ENCODE measurements around the gene PSMC5. TPM values are rescaled to one million over a fixed set of nuclear protein-coding genes. Genes with fewer than 3 reads are reported as not detected.

The PSMC5 gene
- total and polyA plus RNA-seq, 2 experiments from 2014 or later = 93.1 to 199 TPM

DNA sequence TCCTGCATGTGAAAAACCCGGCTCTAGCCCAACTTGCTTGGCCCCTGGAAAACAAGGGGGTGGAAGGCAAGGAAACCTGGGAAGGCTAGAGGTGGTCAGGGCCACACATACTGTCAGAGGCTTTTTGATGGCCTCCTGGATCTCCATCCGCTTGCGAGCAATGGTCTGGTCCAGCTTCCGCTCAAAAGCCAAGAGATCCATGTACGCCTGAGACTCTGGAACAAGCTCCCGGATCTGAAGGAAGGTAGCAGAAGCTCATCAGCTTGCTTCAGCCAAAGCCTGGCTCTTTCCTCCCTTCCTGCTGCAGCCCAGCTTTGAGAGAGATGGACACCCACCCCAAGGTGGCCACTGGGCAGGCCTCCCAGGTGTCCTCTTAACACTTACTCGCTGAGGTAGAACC lies 9.6 kb downstream of the PSMC5 start:
- no peak for TF ChIP-seq STAT1 (IDR thresholded peaks at IDR 0.05; ENCODE audit: unreplicated experiment)
- no peak for TF ChIP-seq ZNF331 (CRISPR knock-in tag; IDR thresholded peaks at IDR 0.05; ENCODE audit: low read depth)
- no peak for TF ChIP-seq NANOG (IDR thresholded peaks at IDR 0.05; ENCODE audit: borderline replicate concordance)
- no peak for TF ChIP-seq EZH2 (IDR thresholded peaks at IDR 0.05; ENCODE audit: low read depth, unreplicated experiment)
- TF ChIP-seq EZH2phosphoT487 (IDR thresholded peaks at IDR 0.05; ENCODE audit: unreplicated experiment) = no peak
- TF ChIP-seq ZNF114 (CRISPR knock-in tag; IDR thresholded peaks at IDR 0.05) = no peak
- TF ChIP-seq, protein P1, sequence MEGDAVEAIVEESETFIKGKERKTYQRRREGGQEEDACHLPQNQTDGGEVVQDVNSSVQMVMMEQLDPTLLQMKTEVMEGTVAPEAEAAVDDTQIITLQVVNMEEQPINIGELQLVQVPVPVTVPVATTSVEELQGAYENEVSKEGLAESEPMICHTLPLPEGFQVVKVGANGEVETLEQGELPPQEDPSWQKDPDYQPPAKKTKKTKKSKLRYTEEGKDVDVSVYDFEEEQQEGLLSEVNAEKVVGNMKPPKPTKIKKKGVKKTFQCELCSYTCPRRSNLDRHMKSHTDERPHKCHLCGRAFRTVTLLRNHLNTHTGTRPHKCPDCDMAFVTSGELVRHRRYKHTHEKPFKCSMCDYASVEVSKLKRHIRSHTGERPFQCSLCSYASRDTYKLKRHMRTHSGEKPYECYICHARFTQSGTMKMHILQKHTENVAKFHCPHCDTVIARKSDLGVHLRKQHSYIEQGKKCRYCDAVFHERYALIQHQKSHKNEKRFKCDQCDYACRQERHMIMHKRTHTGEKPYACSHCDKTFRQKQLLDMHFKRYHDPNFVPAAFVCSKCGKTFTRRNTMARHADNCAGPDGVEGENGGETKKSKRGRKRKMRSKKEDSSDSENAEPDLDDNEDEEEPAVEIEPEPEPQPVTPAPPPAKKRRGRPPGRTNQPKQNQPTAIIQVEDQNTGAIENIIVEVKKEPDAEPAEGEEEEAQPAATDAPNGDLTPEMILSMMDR (conservative IDR thresholded peaks at IDR 0.05; ENCODE audit: low read depth in 2 of 2) = no peak
- TF ChIP-seq, protein P2, sequence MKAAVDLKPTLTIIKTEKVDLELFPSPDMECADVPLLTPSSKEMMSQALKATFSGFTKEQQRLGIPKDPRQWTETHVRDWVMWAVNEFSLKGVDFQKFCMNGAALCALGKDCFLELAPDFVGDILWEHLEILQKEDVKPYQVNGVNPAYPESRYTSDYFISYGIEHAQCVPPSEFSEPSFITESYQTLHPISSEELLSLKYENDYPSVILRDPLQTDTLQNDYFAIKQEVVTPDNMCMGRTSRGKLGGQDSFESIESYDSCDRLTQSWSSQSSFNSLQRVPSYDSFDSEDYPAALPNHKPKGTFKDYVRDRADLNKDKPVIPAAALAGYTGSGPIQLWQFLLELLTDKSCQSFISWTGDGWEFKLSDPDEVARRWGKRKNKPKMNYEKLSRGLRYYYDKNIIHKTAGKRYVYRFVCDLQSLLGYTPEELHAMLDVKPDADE (IDR thresholded peaks at IDR 0.05) = no peak
- TF ChIP-seq CREB1 (CRISPR knock-in tag; IDR thresholded peaks at IDR 0.05; ENCODE audit: low read depth) = no peak
- no peak for TF ChIP-seq JUNB (IDR thresholded peaks at IDR 0.05; ENCODE audit: unreplicated experiment)
- TF ChIP-seq, protein P3, sequence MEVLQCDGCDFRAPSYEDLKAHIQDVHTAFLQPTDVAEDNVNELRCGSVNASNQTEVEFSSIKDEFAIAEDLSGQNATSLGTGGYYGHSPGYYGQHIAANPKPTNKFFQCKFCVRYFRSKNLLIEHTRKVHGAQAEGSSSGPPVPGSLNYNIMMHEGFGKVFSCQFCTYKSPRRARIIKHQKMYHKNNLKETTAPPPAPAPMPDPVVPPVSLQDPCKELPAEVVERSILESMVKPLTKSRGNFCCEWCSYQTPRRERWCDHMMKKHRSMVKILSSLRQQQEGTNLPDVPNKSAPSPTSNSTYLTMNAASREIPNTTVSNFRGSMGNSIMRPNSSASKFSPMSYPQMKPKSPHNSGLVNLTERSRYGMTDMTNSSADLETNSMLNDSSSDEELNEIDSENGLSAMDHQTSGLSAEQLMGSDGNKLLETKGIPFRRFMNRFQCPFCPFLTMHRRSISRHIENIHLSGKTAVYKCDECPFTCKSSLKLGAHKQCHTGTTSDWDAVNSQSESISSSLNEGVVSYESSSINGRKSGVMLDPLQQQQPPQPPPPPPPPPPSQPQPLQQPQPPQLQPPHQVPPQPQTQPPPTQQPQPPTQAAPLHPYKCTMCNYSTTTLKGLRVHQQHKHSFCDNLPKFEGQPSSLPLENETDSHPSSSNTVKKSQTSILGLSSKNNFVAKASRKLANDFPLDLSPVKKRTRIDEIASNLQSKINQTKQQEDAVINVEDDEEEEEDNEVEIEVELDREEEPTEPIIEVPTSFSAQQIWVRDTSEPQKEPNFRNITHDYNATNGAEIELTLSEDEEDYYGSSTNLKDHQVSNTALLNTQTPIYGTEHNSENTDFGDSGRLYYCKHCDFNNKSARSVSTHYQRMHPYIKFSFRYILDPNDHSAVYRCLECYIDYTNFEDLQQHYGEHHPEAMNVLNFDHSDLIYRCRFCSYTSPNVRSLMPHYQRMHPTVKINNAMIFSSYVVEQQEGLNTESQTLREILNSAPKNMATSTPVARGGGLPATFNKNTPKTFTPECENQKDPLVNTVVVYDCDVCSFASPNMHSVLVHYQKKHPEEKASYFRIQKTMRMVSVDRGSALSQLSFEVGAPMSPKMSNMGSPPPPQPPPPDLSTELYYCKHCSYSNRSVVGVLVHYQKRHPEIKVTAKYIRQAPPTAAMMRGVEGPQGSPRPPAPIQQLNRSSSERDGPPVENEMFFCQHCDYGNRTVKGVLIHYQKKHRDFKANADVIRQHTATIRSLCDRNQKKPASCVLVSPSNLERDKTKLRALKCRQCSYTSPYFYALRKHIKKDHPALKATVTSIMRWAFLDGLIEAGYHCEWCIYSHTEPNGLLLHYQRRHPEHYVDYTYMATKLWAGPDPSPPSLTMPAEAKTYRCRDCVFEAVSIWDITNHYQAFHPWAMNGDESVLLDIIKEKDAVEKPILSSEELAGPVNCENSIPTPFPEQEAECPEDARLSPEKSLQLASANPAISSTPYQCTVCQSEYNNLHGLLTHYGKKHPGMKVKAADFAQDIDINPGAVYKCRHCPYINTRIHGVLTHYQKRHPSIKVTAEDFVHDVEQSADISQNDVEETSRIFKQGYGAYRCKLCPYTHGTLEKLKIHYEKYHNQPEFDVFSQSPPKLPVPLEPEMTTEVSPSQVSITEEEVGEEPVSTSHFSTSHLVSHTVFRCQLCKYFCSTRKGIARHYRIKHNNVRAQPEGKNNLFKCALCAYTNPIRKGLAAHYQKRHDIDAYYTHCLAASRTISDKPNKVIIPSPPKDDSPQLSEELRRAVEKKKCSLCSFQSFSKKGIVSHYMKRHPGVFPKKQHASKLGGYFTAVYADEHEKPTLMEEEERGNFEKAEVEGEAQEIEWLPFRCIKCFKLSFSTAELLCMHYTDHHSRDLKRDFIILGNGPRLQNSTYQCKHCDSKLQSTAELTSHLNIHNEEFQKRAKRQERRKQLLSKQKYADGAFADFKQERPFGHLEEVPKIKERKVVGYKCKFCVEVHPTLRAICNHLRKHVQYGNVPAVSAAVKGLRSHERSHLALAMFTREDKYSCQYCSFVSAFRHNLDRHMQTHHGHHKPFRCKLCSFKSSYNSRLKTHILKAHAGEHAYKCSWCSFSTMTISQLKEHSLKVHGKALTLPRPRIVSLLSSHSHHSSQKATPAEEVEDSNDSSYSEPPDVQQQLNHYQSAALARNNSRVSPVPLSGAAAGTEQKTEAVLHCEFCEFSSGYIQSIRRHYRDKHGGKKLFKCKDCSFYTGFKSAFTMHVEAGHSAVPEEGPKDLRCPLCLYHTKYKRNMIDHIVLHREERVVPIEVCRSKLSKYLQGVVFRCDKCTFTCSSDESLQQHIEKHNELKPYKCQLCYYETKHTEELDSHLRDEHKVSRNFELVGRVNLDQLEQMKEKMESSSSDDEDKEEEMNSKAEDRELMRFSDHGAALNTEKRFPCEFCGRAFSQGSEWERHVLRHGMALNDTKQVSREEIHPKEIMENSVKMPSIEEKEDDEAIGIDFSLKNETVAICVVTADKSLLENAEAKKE (CRISPR knock-in tag; IDR thresholded peaks at IDR 0.05) = no peak
- TF ChIP-seq POLR2AphosphoS5 (IDR thresholded peaks at IDR 0.05; ENCODE audit: low read depth) = no peak
- TF ChIP-seq, protein P4, sequence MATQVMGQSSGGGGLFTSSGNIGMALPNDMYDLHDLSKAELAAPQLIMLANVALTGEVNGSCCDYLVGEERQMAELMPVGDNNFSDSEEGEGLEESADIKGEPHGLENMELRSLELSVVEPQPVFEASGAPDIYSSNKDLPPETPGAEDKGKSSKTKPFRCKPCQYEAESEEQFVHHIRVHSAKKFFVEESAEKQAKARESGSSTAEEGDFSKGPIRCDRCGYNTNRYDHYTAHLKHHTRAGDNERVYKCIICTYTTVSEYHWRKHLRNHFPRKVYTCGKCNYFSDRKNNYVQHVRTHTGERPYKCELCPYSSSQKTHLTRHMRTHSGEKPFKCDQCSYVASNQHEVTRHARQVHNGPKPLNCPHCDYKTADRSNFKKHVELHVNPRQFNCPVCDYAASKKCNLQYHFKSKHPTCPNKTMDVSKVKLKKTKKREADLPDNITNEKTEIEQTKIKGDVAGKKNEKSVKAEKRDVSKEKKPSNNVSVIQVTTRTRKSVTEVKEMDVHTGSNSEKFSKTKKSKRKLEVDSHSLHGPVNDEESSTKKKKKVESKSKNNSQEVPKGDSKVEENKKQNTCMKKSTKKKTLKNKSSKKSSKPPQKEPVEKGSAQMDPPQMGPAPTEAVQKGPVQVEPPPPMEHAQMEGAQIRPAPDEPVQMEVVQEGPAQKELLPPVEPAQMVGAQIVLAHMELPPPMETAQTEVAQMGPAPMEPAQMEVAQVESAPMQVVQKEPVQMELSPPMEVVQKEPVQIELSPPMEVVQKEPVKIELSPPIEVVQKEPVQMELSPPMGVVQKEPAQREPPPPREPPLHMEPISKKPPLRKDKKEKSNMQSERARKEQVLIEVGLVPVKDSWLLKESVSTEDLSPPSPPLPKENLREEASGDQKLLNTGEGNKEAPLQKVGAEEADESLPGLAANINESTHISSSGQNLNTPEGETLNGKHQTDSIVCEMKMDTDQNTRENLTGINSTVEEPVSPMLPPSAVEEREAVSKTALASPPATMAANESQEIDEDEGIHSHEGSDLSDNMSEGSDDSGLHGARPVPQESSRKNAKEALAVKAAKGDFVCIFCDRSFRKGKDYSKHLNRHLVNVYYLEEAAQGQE (IDR thresholded peaks at IDR 0.05; ENCODE audit: unreplicated experiment) = no peak
- no peak for ATAC-seq

More for the DNA sequence above, 9.6 kb downstream of the PSMC5 start:
- no peak overlapping the region for H3K4me2 ChIP-seq
- H3K27me3 ChIP-seq (ENCODE audit: insufficient read depth) = no peaks in the 10 kb centered on the region
- H3K36me3 Mint-ChIP-seq (ENCODE audit: low read depth) = peaks cover 52% of the 10 kb centered on the region
- H2AFZ ChIP-seq = no peak overlapping the region
- no peaks in the 10 kb centered on the region for H3K9me3 Mint-ChIP-seq
- no peak overlapping the region for H3K27ac ChIP-seq (ENCODE audit: low read depth)
- peaks cover 24% of the 10 kb centered on the region for H3K27me3 Mint-ChIP-seq (ENCODE audit: insufficient read depth, low read depth, poor library complexity)
- peaks cover 11% of the 10 kb centered on the region for H3K36me3 ChIP-seq (ENCODE audit: insufficient read depth)
- no peak overlapping the region for H3K27ac Mint-ChIP-seq
- H3K4me1 Mint-ChIP-seq = peaks cover 34% of the 10 kb centered on the region
- no peaks in the 10 kb centered on the region for H3K9me2 ChIP-seq (ENCODE audit: insufficient read depth)
- no peak overlapping the region for H3K4me3 Mint-ChIP-seq
- H4K20me1 ChIP-seq (replicated peaks; ENCODE audit: insufficient read depth) = peaks cover 13% of the 10 kb centered on the region; the same call in 1 of the 2 replicates
- H3K79me2 ChIP-seq (replicated peaks; ENCODE audit: insufficient read depth) = peaks cover 43% of the 10 kb centered on the region
- no peak for DNase-seq (ENCODE audit: low spot score)
- H3K4me1 ChIP-seq (ENCODE audit: insufficient read depth) = peaks cover 28% of the 10 kb centered on the region
- no peak overlapping the region for H3K4me3 ChIP-seq
- H3F3A ChIP-seq (replicated peaks; ENCODE audit: low read depth) = peaks cover 10% of the 10 kb centered on the region; the same call in 1 of the 2 replicates
